ENCODE measurements around the gene HTR1D. TPM values are rescaled to one million over a fixed set of nuclear protein-coding genes. Genes with fewer than 3 reads are reported as not detected.

The HTR1D gene
- total and polyA plus RNA-seq, 4 donors, result 0.05 TPM; not detected in 3

GRCh38 chr1:23222331-23222730 lies 5.0 kb upstream of the HTR1D start:
- no peak for DNase-seq (ENCODE audit: low spot score)
- H3K36me3 ChIP-seq (ENCODE audit: control insufficient read depth in 4 of 4, insufficient read depth in 3 of 4, low read depth in 1 of 4, low read length in 3 of 4), result no peaks in the 10 kb centered on the region
- 98% methylated on average over 2 of the region's 2 CpGs for WGBS
- TF ChIP-seq, protein P1, sequence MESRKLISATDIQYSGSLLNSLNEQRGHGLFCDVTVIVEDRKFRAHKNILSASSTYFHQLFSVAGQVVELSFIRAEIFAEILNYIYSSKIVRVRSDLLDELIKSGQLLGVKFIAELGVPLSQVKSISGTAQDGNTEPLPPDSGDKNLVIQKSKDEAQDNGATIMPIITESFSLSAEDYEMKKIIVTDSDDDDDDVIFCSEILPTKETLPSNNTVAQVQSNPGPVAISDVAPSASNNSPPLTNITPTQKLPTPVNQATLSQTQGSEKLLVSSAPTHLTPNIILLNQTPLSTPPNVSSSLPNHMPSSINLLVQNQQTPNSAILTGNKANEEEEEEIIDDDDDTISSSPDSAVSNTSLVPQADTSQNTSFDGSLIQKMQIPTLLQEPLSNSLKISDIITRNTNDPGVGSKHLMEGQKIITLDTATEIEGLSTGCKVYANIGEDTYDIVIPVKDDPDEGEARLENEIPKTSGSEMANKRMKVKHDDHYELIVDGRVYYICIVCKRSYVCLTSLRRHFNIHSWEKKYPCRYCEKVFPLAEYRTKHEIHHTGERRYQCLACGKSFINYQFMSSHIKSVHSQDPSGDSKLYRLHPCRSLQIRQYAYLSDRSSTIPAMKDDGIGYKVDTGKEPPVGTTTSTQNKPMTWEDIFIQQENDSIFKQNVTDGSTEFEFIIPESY (IDR thresholded peaks at IDR 0.05), result no peak
- TF ChIP-seq RXRA (IDR thresholded peaks at IDR 0.05), result no peak
- no peak for TF ChIP-seq HNF4G (IDR thresholded peaks at IDR 0.05)
- TF ChIP-seq HNF4A (conservative IDR thresholded peaks at IDR 0.05), result no peak
- TF ChIP-seq, protein P2, sequence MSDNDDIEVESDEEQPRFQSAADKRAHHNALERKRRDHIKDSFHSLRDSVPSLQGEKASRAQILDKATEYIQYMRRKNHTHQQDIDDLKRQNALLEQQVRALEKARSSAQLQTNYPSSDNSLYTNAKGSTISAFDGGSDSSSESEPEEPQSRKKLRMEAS (IDR thresholded peaks at IDR 0.05), result no peak
- H3K9ac ChIP-seq (ENCODE audit: low read depth in 1 of 2, low read length in 2 of 2), result no peak overlapping the region
- H3K27ac ChIP-seq (ENCODE audit: low read depth in 1 of 2, low read length in 2 of 2), result no peak overlapping the region
- H3K4me1 ChIP-seq (ENCODE audit: control insufficient read depth in 4 of 4, insufficient read depth in 4 of 4, low read length in 3 of 4), result peaks cover 0 to 3% (median under 1%) of the 10 kb centered on the region in 4 donors
- no peaks in the 10 kb centered on the region for H3K9me3 ChIP-seq (ENCODE audit: control insufficient read depth in 4 of 4, low read length in 3 of 4)
- H3K27me3 ChIP-seq (ENCODE audit: control insufficient read depth in 4 of 4, insufficient read depth in 4 of 4, low read length in 3 of 4), result peaks cover 0 to 3% (median 1%) of the 10 kb centered on the region in 4 donors
- no peak overlapping the region for H3K4me3 ChIP-seq (ENCODE audit: low read depth in 1 of 3, low read length in 3 of 3)

- no peak for DNase-seq (ENCODE audit: low spot score)
- Histone ChIP-seq H3K4me1 (ENCODE audit: control insufficient read depth in 4 of 4, insufficient read depth in 4 of 4, low read length in 3 of 4) (peaks cover 4 to 11% (median 7%) of the 10 kb centered on the region in 4 donors), H3K9me3 (ENCODE audit: control insufficient read depth in 4 of 4, low read length in 3 of 4) (no peaks in the 10 kb centered on the region), H3K4me3 (ENCODE audit: low read depth in 1 of 3, low read length in 3 of 3) (no peak overlapping the region), H3K9ac (ENCODE audit: low read depth in 1 of 2, low read length in 2 of 2) (no peak overlapping the region), H3K36me3 (ENCODE audit: control insufficient read depth in 4 of 4, insufficient read depth in 3 of 4, low read depth in 1 of 4, low read length in 3 of 4) (no peaks in the 10 kb centered on the region), H3K27me3 (ENCODE audit: control insufficient read depth in 4 of 4, insufficient read depth in 4 of 4, low read length in 3 of 4) (peaks cover 0 to 7% (median 1%) of the 10 kb centered on the region in 4 donors), H3K27ac (ENCODE audit: low read depth in 1 of 2, low read length in 2 of 2) (no peak overlapping the region)
- WGBS, result 77% methylated on average over 2 of the region's 2 CpGs
- TF ChIP-seq CTCF (IDR thresholded peaks at IDR 0.05; ENCODE audit: low read depth, low read length, missing input control), result no peak
Measured at GRCh38 chr1:23221107-23221506, 3.8 kb upstream of the HTR1D start.

GRCh38 chr1:23216771-23217420 lies 406 bp downstream of the HTR1D start:
- Histone ChIP-seq H3K36me3 (ENCODE audit: control insufficient read depth in 4 of 4, insufficient read depth in 3 of 4, low read depth in 1 of 4, low read length in 3 of 4) (no peaks in the 10 kb centered on the region), H3K27ac (ENCODE audit: low read depth in 1 of 2, low read length in 2 of 2) (no peak overlapping the region), H3K9ac (ENCODE audit: low read depth in 1 of 2, low read length in 2 of 2) (no peak overlapping the region), H3K4me1 (ENCODE audit: control insufficient read depth in 4 of 4, insufficient read depth in 4 of 4, low read length in 3 of 4) (peaks cover 4 to 11% (median 7%) of the 10 kb centered on the region in 4 donors), H3K4me3 (ENCODE audit: low read depth in 1 of 3, low read length in 3 of 3) (peak overlapping the region in 1 of 3 donors; percentile 55), H3K27me3 (ENCODE audit: control insufficient read depth in 4 of 4, insufficient read depth in 4 of 4, low read length in 3 of 4) (peaks cover 0 to 7% (median 1%) of the 10 kb centered on the region in 4 donors), H3K9me3 (ENCODE audit: control insufficient read depth in 4 of 4, low read length in 3 of 4) (no peaks in the 10 kb centered on the region)
- DNase-seq (ENCODE audit: low spot score), result peak; percentile 37
- WGBS, result 1% methylated on average over 78 of the region's 78 CpGs
- TF ChIP-seq CTCF (IDR thresholded peaks at IDR 0.05; ENCODE audit: low read depth, low read length, missing input control) (peak; percentile 22), YY1 (IDR thresholded peaks at IDR 0.05) (no peak)
